Panc1 (cell line): Measurements from ENCODE around the gene E2F6.

Experiments
- POLR2AphosphoS5 ChIP-seq: IDR thresholded peaks from 2 replicates; pipeline ENCODE4 v1.6.1; 2012; ENCODE audit warnings: mild to moderate bottlenecking, low read depth, low read length, moderate library complexity
- REST ChIP-seq, 2 experiments: IDR thresholded peaks; 2 replicates each; pipeline ENCODE4 v1.6.1; 2011 to 2012; ENCODE audit warnings: low read depth in 2 of 2, control low read depth in 1 of 2, low read length in 1 of 2, mild to moderate bottlenecking in 1 of 2, moderate library complexity in 1 of 2; ENCODE audit not compliant: insufficient read depth in 1 of 2
- TCF7L2 ChIP-seq: IDR thresholded peaks from 2 replicates; pipeline ENCODE4 v1.6.1; 2011; ENCODE audit warnings: mild to moderate bottlenecking, low read depth, low read length, inconsistent platforms
- TF ChIP-seq, protein P1 (sequence below): fragments of 450-650 bp; IDR thresholded peaks from 2 replicates; pipeline ENCODE4 v1.5.1; 2017; ENCODE audit warnings: mild to moderate bottlenecking

DNA sequence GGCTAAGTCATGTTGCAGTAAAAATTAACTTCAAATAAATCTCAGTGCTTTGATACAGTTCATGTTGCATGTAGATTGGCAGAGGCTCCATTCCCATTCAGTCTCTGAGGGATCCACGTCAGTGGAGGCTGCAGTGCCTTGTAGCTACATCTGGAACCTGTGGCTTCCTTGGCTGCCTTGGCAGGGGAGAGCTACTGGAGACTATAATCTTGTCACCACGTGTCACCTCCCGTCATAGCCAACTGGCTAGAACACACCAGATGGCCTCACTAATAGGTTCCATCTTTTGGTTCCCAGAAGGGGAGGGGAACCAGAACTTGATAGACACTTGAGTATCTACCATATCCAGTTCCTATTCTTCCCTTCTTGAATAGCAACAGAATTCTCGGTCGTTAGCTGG lies 28.4 kb downstream of the E2F6 start:
- TF ChIP-seq, protein P1, sequence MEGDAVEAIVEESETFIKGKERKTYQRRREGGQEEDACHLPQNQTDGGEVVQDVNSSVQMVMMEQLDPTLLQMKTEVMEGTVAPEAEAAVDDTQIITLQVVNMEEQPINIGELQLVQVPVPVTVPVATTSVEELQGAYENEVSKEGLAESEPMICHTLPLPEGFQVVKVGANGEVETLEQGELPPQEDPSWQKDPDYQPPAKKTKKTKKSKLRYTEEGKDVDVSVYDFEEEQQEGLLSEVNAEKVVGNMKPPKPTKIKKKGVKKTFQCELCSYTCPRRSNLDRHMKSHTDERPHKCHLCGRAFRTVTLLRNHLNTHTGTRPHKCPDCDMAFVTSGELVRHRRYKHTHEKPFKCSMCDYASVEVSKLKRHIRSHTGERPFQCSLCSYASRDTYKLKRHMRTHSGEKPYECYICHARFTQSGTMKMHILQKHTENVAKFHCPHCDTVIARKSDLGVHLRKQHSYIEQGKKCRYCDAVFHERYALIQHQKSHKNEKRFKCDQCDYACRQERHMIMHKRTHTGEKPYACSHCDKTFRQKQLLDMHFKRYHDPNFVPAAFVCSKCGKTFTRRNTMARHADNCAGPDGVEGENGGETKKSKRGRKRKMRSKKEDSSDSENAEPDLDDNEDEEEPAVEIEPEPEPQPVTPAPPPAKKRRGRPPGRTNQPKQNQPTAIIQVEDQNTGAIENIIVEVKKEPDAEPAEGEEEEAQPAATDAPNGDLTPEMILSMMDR, result no peak
- TF ChIP-seq POLR2AphosphoS5, result no peak
- no peak for TF ChIP-seq TCF7L2
- TF ChIP-seq REST (IDR thresholded peaks at IDR 0.05; ENCODE audit: insufficient read depth in 1 of 2, low read depth in 2 of 2, low read length in 1 of 2), result no peak
